ENCODE data around the gene GID8. TPM values are rescaled to one million over a fixed set of nuclear protein-coding genes. Genes with fewer than 3 reads are reported as not detected.

Gene GID8
- total and polyA plus RNA-seq, 4 donors = 10.2 to 23.6 (median 14.6) TPM

DNA sequence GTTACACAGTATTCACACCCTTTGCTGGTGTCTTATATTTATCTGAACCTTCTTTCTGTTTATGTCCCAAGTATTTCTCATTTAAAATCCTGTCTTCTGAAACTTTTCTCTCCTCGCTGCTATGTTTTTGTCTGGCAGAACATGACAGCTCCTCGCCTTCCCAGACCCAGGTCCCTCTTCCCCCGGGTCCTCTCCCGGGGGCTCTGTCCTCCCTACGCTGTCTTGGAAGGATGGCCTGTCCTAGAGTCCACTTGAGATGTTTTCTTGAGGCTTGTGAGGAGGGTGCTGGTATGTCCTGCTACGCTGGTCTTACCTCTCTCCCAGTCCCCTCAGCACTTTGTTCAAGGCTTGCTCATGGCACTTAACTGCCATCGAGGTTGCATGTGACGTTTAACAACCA, 6.2 kb downstream of the GID8 start:
- TF ChIP-seq TAF1 (conservative IDR thresholded peaks at IDR 0.05) (no peak), EGR1 (IDR thresholded peaks at IDR 0.05; ENCODE audit: low read depth in 2 of 2) (no peak), NR2F2 (IDR thresholded peaks at IDR 0.05) (no peak)
- TF ChIP-seq, protein P1, sequence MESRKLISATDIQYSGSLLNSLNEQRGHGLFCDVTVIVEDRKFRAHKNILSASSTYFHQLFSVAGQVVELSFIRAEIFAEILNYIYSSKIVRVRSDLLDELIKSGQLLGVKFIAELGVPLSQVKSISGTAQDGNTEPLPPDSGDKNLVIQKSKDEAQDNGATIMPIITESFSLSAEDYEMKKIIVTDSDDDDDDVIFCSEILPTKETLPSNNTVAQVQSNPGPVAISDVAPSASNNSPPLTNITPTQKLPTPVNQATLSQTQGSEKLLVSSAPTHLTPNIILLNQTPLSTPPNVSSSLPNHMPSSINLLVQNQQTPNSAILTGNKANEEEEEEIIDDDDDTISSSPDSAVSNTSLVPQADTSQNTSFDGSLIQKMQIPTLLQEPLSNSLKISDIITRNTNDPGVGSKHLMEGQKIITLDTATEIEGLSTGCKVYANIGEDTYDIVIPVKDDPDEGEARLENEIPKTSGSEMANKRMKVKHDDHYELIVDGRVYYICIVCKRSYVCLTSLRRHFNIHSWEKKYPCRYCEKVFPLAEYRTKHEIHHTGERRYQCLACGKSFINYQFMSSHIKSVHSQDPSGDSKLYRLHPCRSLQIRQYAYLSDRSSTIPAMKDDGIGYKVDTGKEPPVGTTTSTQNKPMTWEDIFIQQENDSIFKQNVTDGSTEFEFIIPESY (IDR thresholded peaks at IDR 0.05) = no peak
- TF ChIP-seq, protein P2, sequence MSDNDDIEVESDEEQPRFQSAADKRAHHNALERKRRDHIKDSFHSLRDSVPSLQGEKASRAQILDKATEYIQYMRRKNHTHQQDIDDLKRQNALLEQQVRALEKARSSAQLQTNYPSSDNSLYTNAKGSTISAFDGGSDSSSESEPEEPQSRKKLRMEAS (IDR thresholded peaks at IDR 0.05) = no peak
- DNase-seq (ENCODE audit: low spot score) = no peak
- Histone ChIP-seq H3K36me3 (ENCODE audit: control insufficient read depth in 4 of 4, insufficient read depth in 3 of 4, low read depth in 1 of 4, low read length in 3 of 4) (peaks cover 9 to 51% (median 34%) of the 10 kb centered on the region in 4 donors), H3K27me3 (ENCODE audit: control insufficient read depth in 4 of 4, insufficient read depth in 4 of 4, low read length in 3 of 4) (no peaks in the 10 kb centered on the region), H3K9ac (ENCODE audit: low read depth in 1 of 2, low read length in 2 of 2) (no peak overlapping the region), H3K4me1 (ENCODE audit: control insufficient read depth in 4 of 4, insufficient read depth in 4 of 4, low read length in 3 of 4) (peaks cover 3 to 23% (median 17%) of the 10 kb centered on the region in 4 donors), H3K4me3 (ENCODE audit: low read depth in 1 of 3, low read length in 3 of 3) (no peak overlapping the region), H3K27ac (ENCODE audit: low read depth in 1 of 2, low read length in 2 of 2) (no peak overlapping the region), H3K9me3 (ENCODE audit: control insufficient read depth in 4 of 4, low read length in 3 of 4) (no peaks in the 10 kb centered on the region)
- 95% methylated on average over 8 of the region's 8 CpGs for WGBS

DNA sequence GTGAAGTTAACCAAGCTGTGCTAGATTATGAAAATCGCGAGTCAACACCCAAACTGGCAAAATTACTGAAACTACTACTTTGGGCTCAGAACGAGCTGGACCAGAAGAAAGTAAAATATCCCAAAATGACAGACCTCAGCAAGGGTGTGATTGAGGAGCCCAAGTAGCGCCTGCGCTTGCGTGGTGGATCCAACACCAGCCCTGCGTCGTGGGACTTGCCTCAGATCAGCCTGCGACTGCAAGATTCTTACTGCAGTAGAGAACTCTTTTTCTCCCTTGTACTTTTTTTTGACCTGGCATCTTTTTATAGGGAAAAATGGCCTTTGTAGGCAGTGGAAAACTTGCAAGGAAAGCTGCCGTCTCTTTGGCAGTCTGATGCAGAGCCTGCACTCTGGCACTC, 6.8 kb downstream of the GID8 start:
- H3K4me1 ChIP-seq (ENCODE audit: control insufficient read depth in 4 of 4, insufficient read depth in 4 of 4, low read length in 3 of 4) = peaks cover 2 to 17% (median 12%) of the 10 kb centered on the region in 4 donors
- H3K36me3 ChIP-seq (ENCODE audit: control insufficient read depth in 4 of 4, insufficient read depth in 3 of 4, low read depth in 1 of 4, low read length in 3 of 4) = peaks cover 9 to 53% (median 34%) of the 10 kb centered on the region in 4 donors
- H3K27ac ChIP-seq (ENCODE audit: low read depth in 1 of 2, low read length in 2 of 2) = no peak overlapping the region
- no peak overlapping the region for H3K4me3 ChIP-seq (ENCODE audit: low read depth in 1 of 3, low read length in 3 of 3)
- 95% methylated on average over 10 of the region's 10 CpGs for WGBS
- H3K9ac ChIP-seq (ENCODE audit: low read depth in 1 of 2, low read length in 2 of 2) = no peak overlapping the region
- TF ChIP-seq YY1 (IDR thresholded peaks at IDR 0.05) (no peak), FOXA2 (IDR thresholded peaks at IDR 0.05) (no peak), NR2F2 (IDR thresholded peaks at IDR 0.05) (no peak), HNF4G (IDR thresholded peaks at IDR 0.05) (no peak), GABPA (IDR thresholded peaks at IDR 0.05 in 1 of 2, conservative IDR thresholded peaks at IDR 0.05 in 1 of 2) (no peak), JUND (IDR thresholded peaks at IDR 0.05) (no peak)
- TF ChIP-seq, protein P2 (IDR thresholded peaks at IDR 0.05) = no peak
- TF ChIP-seq, protein P3, sequence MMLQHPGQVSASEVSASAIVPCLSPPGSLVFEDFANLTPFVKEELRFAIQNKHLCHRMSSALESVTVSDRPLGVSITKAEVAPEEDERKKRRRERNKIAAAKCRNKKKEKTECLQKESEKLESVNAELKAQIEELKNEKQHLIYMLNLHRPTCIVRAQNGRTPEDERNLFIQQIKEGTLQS (IDR thresholded peaks at IDR 0.05) = no peak
- H3K9me3 ChIP-seq (ENCODE audit: control insufficient read depth in 4 of 4, low read length in 3 of 4) = no peaks in the 10 kb centered on the region
- no peak for DNase-seq (ENCODE audit: low spot score)
- no peaks in the 10 kb centered on the region for H3K27me3 ChIP-seq (ENCODE audit: control insufficient read depth in 4 of 4, insufficient read depth in 4 of 4, low read length in 3 of 4)

DNA sequence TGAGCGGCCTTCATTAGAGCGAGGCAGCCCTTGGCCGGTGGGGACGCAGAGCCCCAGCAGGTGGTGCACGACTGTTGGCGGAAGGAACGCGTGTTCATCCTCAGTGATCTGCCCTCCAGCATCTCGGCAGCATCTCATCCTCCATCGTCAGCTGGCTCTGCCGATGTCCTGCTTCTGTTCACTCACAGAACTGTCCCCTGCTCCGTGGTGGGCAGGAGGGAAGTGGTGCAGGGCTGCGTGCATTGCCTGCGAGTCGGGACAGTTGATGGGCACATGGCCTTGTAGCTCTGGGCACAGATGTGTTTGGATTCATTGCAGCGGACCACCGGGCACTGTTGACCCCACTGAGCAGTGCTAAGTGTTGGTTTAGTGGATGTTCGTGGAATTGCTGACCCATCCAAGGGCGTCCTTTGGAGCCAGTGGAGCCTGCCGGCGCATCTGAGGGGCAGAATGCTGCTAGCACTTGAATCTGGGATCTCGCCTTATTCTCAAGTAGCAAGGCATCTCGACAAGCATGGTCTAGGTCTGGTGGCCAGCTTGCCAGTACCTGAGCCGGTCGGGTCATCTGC, 7.9 kb downstream of the GID8 start:
- Histone ChIP-seq H3K9ac (ENCODE audit: low read depth in 1 of 2, low read length in 2 of 2) (no peak overlapping the region), H3K27me3 (ENCODE audit: control insufficient read depth in 4 of 4, insufficient read depth in 4 of 4, low read length in 3 of 4) (no peaks in the 10 kb centered on the region), H3K27ac (ENCODE audit: low read depth in 1 of 2, low read length in 2 of 2) (no peak overlapping the region), H3K36me3 (ENCODE audit: control insufficient read depth in 4 of 4, insufficient read depth in 3 of 4, low read depth in 1 of 4, low read length in 3 of 4) (peaks cover 9 to 59% (median 34%) of the 10 kb centered on the region in 4 donors), H3K4me3 (ENCODE audit: low read depth in 1 of 3, low read length in 3 of 3) (no peak overlapping the region), H3K4me1 (ENCODE audit: control insufficient read depth in 4 of 4, insufficient read depth in 4 of 4, low read length in 3 of 4) (peaks cover 1 to 12% (median 10%) of the 10 kb centered on the region in 4 donors), H3K9me3 (ENCODE audit: control insufficient read depth in 4 of 4, low read length in 3 of 4) (no peaks in the 10 kb centered on the region)
- WGBS = 96% methylated on average over 25 of the region's 25 CpGs
- no peak for DNase-seq (ENCODE audit: low spot score)
- no peak for TF ChIP-seq SP1 (IDR thresholded peaks at IDR 0.05)

Data from liver (tissue), 9 donors.